Karpas-422 (cell line): ENCODE data around the gene SSH2. TPM values are rescaled to one million over a fixed set of nuclear protein-coding genes. Genes with fewer than 3 reads are reported as not detected.
A peak's percentile ranks its signal among the peaks of the same experiment; 100 is the strongest.

Source experiments
- DNase-seq: peaks from one replicate; pipeline ENCODE4 v3.0.0-alpha.2; 2015
- H2AFZ ChIP-seq: fragments of 200-600 bp; sonication (generic); 2 replicates; pipeline ENCODE4 v1.6.1; 2014; ENCODE audit warnings: antibody characterized with exemption, low read length, mixed read lengths
- H3K27ac ChIP-seq: fragments of 200-600 bp; sonication (generic); 2 replicates; pipeline ENCODE4 v1.5.1; 2014; ENCODE audit warnings: mild to moderate bottlenecking, low read length, moderate library complexity
- H3K27me3 ChIP-seq: fragments of 200-600 bp; sonication (generic); 2 replicates; pipeline ENCODE4 v1.6.1; 2014; ENCODE audit warnings: low read length, mixed read lengths
- H3K36me3 ChIP-seq: fragments of 200-600 bp; sonication (generic); 2 replicates; pipeline ENCODE4 v1.6.1; 2014; ENCODE audit warnings: low read length, mixed read lengths; ENCODE audit not compliant: insufficient read depth
- H3K4me1 ChIP-seq: fragments of 200-600 bp; sonication (generic); 2 replicates; pipeline ENCODE4 v1.6.1; 2014; ENCODE audit warnings: mild to moderate bottlenecking, low read length, mixed read lengths
- H3K4me2 ChIP-seq: fragments of 200-600 bp; sonication (generic); 2 replicates; pipeline ENCODE4 v1.6.1; 2014; ENCODE audit warnings: low read length, low read depth, mild to moderate bottlenecking; ENCODE audit not compliant: poor library complexity, severe bottlenecking
- H3K4me3 ChIP-seq: fragments of 200-600 bp; sonication (generic); 2 replicates; pipeline ENCODE4 v1.5.1; 2014; ENCODE audit warnings: mild to moderate bottlenecking, antibody characterized with exemption, low read length, mixed read lengths
- H3K79me2 ChIP-seq: fragments of 200-600 bp; sonication (generic); 2 replicates; pipeline ENCODE4 v1.6.1; 2014; ENCODE audit warnings: mild to moderate bottlenecking, low read length, mixed read lengths
- H3K9ac ChIP-seq: fragments of 200-600 bp; sonication (generic); 2 replicates; pipeline ENCODE4 v1.6.0; 2014; ENCODE audit warnings: low read length
- H3K9me2 ChIP-seq: fragments of 200-600 bp; sonication (generic), shearing (Covaris generic); replicated peaks from 2 replicates; pipeline ENCODE4 v1.6.0; 2014; ENCODE audit warnings: mild to moderate bottlenecking, low read length, moderate library complexity; ENCODE audit not compliant: insufficient read depth
- H3K9me3 ChIP-seq: fragments of 300-700, 200-600 bp; sonication (generic); 2 replicates; pipeline ENCODE4 v1.6.1; 2014; ENCODE audit warnings: low read length, mixed read lengths
- H4K20me1 ChIP-seq: fragments of 200-600 bp; sonication (generic); 2 replicates; pipeline ENCODE4 v1.6.1; 2014; ENCODE audit warnings: mild to moderate bottlenecking, antibody characterized with exemption, low read length, low read depth; ENCODE audit not compliant: insufficient read depth
- total RNA-seq: library from RNA; depleted of rRNA; stranded (reverse); fragments of >200 nt; shearing (Covaris generic); gene quantifications from 2 replicates; pipeline ENCODE4 v1.2.3, GENCODE V29; 2014; ENCODE audit warnings: low replicate concordance

The SSH2 gene
- total RNA-seq, 1 experiment from 2014 or later: 53.9 TPM

DNA sequence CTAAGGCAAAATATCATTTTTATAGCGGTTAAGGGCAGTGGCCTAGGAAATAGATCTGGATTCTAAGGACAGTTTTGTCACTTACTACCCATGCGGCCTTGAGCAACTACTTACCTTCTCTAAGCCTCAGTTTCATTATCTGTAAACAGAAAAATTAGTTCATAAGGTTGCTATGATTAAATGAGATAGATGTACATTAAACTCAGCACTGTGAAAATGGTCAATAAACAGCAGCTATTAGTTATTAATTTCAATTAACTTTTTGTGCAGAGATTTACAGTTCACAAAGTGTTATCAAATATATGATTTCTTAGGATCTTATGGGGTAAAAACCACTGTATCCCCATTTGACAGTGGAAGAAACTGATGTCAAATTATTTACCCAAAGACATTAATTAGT lies 171.8 kb downstream of the SSH2 start:
- Histone ChIP-seq H3K9me2 (no peaks in the 10 kb centered on the region), H3K4me1 (peaks cover 42% of the 10 kb centered on the region), H3K9ac (no peak overlapping the region), H3K4me3 (no peak overlapping the region), H3K4me2 (no peak overlapping the region), H3K36me3 (no peaks in the 10 kb centered on the region), H3K9me3 (no peaks in the 10 kb centered on the region), H3K27ac (no peak overlapping the region), H3K27me3 (no peaks in the 10 kb centered on the region), H2AFZ (no peak overlapping the region), H3K79me2 (peaks cover 61% of the 10 kb centered on the region), H4K20me1 (no peaks in the 10 kb centered on the region)
- no peak for DNase-seq

GRCh38 chr17:29757788-29758187 lies 172.2 kb downstream of the SSH2 start:
- peaks cover 42% of the 10 kb centered on the region for H3K4me1 ChIP-seq
- H3K4me3 ChIP-seq: no peak overlapping the region
- no peaks in the 10 kb centered on the region for H3K27me3 ChIP-seq
- no peak overlapping the region for H3K4me2 ChIP-seq
- no peak for DNase-seq
- no peak overlapping the region for H3K9ac ChIP-seq
- no peaks in the 10 kb centered on the region; the same call in 1 of the 2 replicates for H3K36me3 ChIP-seq
- H4K20me1 ChIP-seq: no peaks in the 10 kb centered on the region
- no peaks in the 10 kb centered on the region for H3K9me3 ChIP-seq
- H3K79me2 ChIP-seq: peaks cover 66% of the 10 kb centered on the region
- no peak overlapping the region for H2AFZ ChIP-seq
- H3K9me2 ChIP-seq: no peaks in the 10 kb centered on the region
- H3K27ac ChIP-seq: no peak overlapping the region

DNA sequence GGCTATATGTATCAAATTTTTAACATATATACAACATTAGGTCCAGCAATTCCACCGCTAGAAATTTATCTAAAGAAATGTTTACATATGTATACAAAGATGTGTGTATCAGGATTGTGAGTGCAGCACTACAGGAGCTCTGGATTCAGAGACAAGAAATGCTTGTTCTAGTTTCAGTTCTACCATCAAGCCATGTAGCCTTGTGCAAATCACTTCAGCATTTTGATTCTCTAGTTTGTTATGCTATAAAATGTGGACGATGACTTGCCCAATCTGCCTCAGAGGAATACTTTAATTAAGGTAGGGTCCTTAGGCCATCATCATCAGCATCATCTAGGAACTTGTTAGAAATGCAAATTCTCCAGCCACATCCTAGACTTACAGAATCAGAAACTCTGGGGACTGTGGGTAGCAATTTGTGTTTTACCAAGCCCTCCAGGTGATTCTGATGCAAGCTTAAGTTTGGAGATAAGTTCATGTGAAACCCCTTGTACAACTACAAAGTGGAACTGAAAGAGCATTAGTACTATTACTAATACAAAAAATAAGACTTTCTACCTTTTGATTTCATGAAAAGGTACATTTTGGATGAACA lies 176.1 kb downstream of the SSH2 start:
- Histone ChIP-seq H3K4me1 (peaks cover 30% of the 10 kb centered on the region), H3K4me3 (no peak overlapping the region), H3K36me3 (no peaks in the 10 kb centered on the region; the same call in 1 of the 2 replicates), H3K9me3 (no peaks in the 10 kb centered on the region), H3K27me3 (no peaks in the 10 kb centered on the region), H3K79me2 (peaks cover 76% of the 10 kb centered on the region), H3K9ac (no peak overlapping the region), H3K27ac (peak overlapping the region; percentile 24), H2AFZ (no peak overlapping the region), H4K20me1 (no peaks in the 10 kb centered on the region), H3K4me2 (peak overlapping the region; percentile 10), H3K9me2 (no peaks in the 10 kb centered on the region)
- peak; percentile 61 for DNase-seq

DNA sequence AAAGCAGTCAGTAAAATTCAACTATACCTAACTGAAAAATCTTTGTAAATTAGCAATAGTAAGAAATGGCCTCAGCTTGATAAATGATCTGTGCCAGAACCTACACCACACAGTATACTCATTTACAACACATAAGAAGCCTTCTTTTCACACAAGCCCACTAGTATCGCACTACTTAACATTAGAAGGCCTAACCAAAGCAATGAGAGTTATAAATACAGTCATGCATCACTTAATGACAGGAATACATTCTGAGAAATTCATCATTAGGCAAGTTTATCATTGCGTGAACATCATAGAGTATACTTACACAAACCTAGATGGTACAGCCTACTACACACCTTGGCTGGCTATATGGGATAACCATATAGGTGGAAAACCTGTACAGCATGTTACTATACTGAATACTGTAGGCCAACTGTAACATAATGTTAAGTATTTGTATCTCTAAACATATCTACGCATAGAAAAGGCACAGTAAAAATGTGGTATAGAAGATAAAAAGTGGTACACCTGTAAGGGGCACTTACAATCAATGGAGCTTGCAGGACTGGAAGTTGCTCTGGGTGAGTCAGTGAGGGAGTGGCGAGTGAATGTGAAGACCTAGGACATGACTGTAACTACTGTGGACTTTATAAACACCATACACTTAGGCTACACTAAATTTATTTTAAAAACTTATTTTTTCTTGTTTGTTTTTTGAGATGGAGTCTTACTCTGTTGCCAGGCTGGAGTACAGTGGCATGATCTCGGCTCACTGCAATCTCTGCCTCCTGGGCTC lies 180.8 kb downstream of the SSH2 start:
- no peak overlapping the region for H2AFZ ChIP-seq
- H3K9me2 ChIP-seq: no peaks in the 10 kb centered on the region
- H3K9me3 ChIP-seq: no peaks in the 10 kb centered on the region
- DNase-seq: no peak
- H3K36me3 ChIP-seq: no peaks in the 10 kb centered on the region; the same call in 1 of the 2 replicates
- no peak overlapping the region for H3K27ac ChIP-seq
- no peak overlapping the region for H3K4me2 ChIP-seq
- H3K27me3 ChIP-seq: no peaks in the 10 kb centered on the region
- H4K20me1 ChIP-seq: no peaks in the 10 kb centered on the region
- peaks cover 88% of the 10 kb centered on the region for H3K79me2 ChIP-seq
- peaks cover 48% of the 10 kb centered on the region for H3K4me1 ChIP-seq
- H3K9ac ChIP-seq: no peak overlapping the region
- H3K4me3 ChIP-seq: no peak overlapping the region

DNA sequence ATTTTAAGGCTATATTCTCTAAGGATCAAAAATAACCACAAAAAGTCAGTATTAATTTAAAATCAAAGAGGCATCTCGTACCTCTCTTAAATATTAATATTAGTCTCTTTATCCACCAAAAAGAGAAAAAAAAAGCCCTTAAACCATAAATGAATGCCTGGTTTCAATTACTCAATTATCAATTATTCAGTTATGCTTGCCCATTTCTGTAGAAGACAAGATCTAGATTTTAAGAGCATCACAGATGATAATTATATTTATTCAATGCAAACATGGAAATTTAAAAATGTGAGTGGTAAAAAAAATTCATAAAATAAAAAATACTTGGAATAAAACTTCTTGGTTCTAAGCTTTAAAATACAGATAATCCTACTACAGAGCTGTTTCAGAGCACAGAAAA lies 181.6 kb downstream of the SSH2 start:
- Histone ChIP-seq H3K4me3 (no peak overlapping the region), H3K9me3 (no peaks in the 10 kb centered on the region), H3K36me3 (no peaks in the 10 kb centered on the region; the same call in 1 of the 2 replicates), H3K27ac (peak overlapping the region; percentile 27; the same call in 1 of the 2 replicates), H3K27me3 (no peaks in the 10 kb centered on the region), H3K79me2 (peaks cover 88% of the 10 kb centered on the region), H2AFZ (no peak overlapping the region), H4K20me1 (no peaks in the 10 kb centered on the region), H3K4me2 (no peak overlapping the region), H3K9ac (no peak overlapping the region), H3K4me1 (peaks cover 42% of the 10 kb centered on the region), H3K9me2 (no peaks in the 10 kb centered on the region)
- no peak for DNase-seq

GRCh38 chr17:29747660-29748059 lies 182.4 kb downstream of the SSH2 start:
- Histone ChIP-seq H4K20me1 (no peaks in the 10 kb centered on the region), H3K9me3 (no peaks in the 10 kb centered on the region), H3K4me1 (peaks cover 42% of the 10 kb centered on the region), H3K27ac (peak overlapping the region; percentile 27; the same call in 1 of the 2 replicates), H3K27me3 (no peaks in the 10 kb centered on the region), H3K79me2 (peaks cover 88% of the 10 kb centered on the region), H3K36me3 (no peaks in the 10 kb centered on the region; the same call in 1 of the 2 replicates), H3K9ac (no peak overlapping the region), H3K4me2 (no peak overlapping the region), H3K4me3 (no peak overlapping the region), H3K9me2 (no peaks in the 10 kb centered on the region), H2AFZ (no peak overlapping the region)
- no peak for DNase-seq

DNA sequence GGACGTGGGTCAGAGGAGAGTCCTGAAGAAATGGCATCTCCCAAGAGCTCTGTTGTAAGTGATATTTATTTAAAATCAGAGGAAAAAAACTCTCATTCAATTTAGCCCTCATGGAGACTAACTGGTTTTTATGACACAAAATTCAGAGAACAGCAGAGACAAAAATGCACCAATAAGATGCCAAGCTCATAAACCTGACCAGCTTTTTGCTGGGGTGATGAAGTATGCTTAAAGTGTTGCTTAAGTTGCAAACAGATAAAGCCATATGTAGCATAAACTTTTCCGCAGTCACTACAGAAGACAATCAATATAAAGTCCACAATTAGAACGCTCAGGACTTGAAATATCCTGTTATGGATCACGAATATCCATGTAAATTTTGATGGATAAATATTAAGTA lies 183.4 kb downstream of the SSH2 start:
- Histone ChIP-seq H2AFZ (no peak overlapping the region), H3K9ac (no peak overlapping the region), H3K4me3 (no peak overlapping the region), H4K20me1 (no peaks in the 10 kb centered on the region), H3K9me3 (no peaks in the 10 kb centered on the region), H3K79me2 (peaks cover 79% of the 10 kb centered on the region), H3K4me2 (no peak overlapping the region), H3K4me1 (peaks cover 42% of the 10 kb centered on the region), H3K27ac (0 out of 2 replicates have a peak overlapping the region, but pooled peaks have one; percentile 41), H3K36me3 (no peaks in the 10 kb centered on the region), H3K27me3 (no peaks in the 10 kb centered on the region), H3K9me2 (no peaks in the 10 kb centered on the region)
- DNase-seq: no peak

- H3K36me3 ChIP-seq: no peaks in the 10 kb centered on the region
- no peaks in the 10 kb centered on the region for H4K20me1 ChIP-seq
- no peak overlapping the region for H3K27ac ChIP-seq
- no peak for DNase-seq
- H3K9me3 ChIP-seq: no peaks in the 10 kb centered on the region
- H3K4me1 ChIP-seq: peaks cover 39% of the 10 kb centered on the region
- no peak overlapping the region for H2AFZ ChIP-seq
- no peak overlapping the region for H3K9ac ChIP-seq
- H3K9me2 ChIP-seq: no peaks in the 10 kb centered on the region
- H3K27me3 ChIP-seq: no peaks in the 10 kb centered on the region
- peaks cover 81% of the 10 kb centered on the region for H3K79me2 ChIP-seq
- H3K4me2 ChIP-seq: no peak overlapping the region
- no peak overlapping the region for H3K4me3 ChIP-seq
Measured at GRCh38 chr17:29744121-29744520, 185.9 kb downstream of the SSH2 start.
